Neutrophil (primary cell): ENCODE results near the gene CBFA2T2.

Source experiments
- H3K27ac ChIP-seq: fragments of 200-600 bp; sonication (generic); 2 replicates; pipeline ENCODE4 v1.5.1; 2016; ENCODE audit warnings: mild to moderate bottlenecking, moderate library complexity
- H3K27me3 ChIP-seq: fragments of 200-600 bp; sonication (generic); 2 replicates; pipeline ENCODE4 v1.6.0; 2016; ENCODE audit warnings: mild to moderate bottlenecking
- H3K36me3 ChIP-seq: fragments of 200-600 bp; sonication (generic); 2 replicates; pipeline ENCODE4 v1.5.1; 2017
- H3K4me1 ChIP-seq, 2 experiments: fragments of 200-600 bp in 1 of 2; sonication (generic) in 1 of 2; 1 replicate in 1 of 2; 2 replicates in 1 of 2; pipeline versions ENCODE4 v1.5.1 to v1.6.1; 2013 to 2016; ENCODE audit warnings: low read depth in 1 of 2, low read length in 1 of 2, mild to moderate bottlenecking in 1 of 2, moderate library complexity in 1 of 2; ENCODE audit not compliant: control insufficient read depth in 1 of 2, insufficient read depth in 1 of 2
- H3K4me3 ChIP-seq, 2 experiments: fragments of 200-600 bp in 1 of 2; sonication (generic) in 1 of 2; 1 replicate in 1 of 2; 2 replicates in 1 of 2; pipeline ENCODE4 v1.5.1; 2013 to 2016; ENCODE audit warnings: low read depth in 1 of 2, low read length in 1 of 2, mild to moderate bottlenecking in 1 of 2, moderate library complexity in 1 of 2
- H3K9me3 ChIP-seq: fragments of 200-600 bp; sonication (generic); 2 replicates; pipeline ENCODE4 v1.5.1; 2016
- TF ChIP-seq, protein P1 (sequence below): fragments of 200-600 bp; sonication (generic); IDR thresholded peaks from 2 replicates; pipeline ENCODE4 v1.5.1; 2016; ENCODE audit warnings: antibody characterized with exemption

The CBFA2T2 gene

GRCh38 chr20:33670715-33671499, 181.0 kb downstream of the CBFA2T2 start:
- Histone ChIP-seq H3K4me3 (no peak overlapping the region), H3K4me1 (peaks cover 36% of the 10 kb centered on the region in 2 experiments), H3K27ac (no peak overlapping the region), H3K9me3 (no peaks in the 10 kb centered on the region), H3K27me3 (no peaks in the 10 kb centered on the region), H3K36me3 (no peaks in the 10 kb centered on the region)
- TF ChIP-seq, protein P1, sequence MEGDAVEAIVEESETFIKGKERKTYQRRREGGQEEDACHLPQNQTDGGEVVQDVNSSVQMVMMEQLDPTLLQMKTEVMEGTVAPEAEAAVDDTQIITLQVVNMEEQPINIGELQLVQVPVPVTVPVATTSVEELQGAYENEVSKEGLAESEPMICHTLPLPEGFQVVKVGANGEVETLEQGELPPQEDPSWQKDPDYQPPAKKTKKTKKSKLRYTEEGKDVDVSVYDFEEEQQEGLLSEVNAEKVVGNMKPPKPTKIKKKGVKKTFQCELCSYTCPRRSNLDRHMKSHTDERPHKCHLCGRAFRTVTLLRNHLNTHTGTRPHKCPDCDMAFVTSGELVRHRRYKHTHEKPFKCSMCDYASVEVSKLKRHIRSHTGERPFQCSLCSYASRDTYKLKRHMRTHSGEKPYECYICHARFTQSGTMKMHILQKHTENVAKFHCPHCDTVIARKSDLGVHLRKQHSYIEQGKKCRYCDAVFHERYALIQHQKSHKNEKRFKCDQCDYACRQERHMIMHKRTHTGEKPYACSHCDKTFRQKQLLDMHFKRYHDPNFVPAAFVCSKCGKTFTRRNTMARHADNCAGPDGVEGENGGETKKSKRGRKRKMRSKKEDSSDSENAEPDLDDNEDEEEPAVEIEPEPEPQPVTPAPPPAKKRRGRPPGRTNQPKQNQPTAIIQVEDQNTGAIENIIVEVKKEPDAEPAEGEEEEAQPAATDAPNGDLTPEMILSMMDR, result no peak

DNA sequence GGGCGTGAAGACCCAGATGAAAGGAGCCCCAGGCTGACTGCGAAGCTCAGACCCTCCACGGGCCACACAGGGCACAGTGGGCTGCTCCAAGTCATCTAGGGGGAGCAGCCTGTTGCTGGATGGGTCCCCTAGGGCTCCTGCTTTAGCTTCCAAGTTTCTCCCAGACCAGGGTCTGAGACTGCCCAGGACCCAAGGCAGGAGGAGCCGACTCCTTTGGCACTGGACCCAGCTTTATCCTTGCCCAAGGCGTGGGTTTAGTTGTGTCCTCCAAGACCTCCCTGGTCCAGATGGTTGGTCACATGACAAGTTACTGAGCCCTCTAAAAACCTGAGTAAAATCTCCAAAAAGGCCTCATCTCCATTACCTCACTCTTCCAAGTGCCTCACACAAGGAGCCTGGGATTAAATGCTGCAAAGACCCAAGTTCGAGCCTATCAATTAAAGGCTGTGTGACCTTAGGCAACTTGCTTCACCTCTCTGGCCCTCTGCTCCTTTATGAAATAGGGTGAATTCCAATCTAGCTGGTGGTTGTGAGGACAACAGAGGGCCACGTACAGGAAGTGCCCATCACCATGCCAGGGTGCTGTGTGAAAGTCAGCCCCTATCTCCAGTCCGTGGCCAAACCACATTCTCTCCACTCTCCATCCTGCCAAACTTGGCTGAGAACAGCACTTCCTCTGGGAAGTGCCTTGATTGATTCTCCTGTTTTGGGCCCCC, 181.8 kb downstream of the CBFA2T2 start:
- H3K4me3 ChIP-seq, result no peak overlapping the region
- H3K36me3 ChIP-seq, result no peaks in the 10 kb centered on the region
- TF ChIP-seq, protein P1, result no peak
- H3K4me1 ChIP-seq, result peaks cover 28 to 29% of the 10 kb centered on the region in 2 experiments
- no peaks in the 10 kb centered on the region for H3K9me3 ChIP-seq
- no peaks in the 10 kb centered on the region for H3K27me3 ChIP-seq
- no peak overlapping the region for H3K27ac ChIP-seq

- Histone ChIP-seq H3K9me3 (no peaks in the 10 kb centered on the region), H3K27me3 (no peaks in the 10 kb centered on the region), H3K4me1 (peaks cover 20 to 22% of the 10 kb centered on the region in 2 experiments), H3K27ac (no peak overlapping the region), H3K36me3 (no peaks in the 10 kb centered on the region), H3K4me3 (no peak overlapping the region)
- TF ChIP-seq, protein P1, result no peak
These were observed 182.7 kb downstream of the CBFA2T2 start for GRCh38 chr20:33672426-33673113.

GRCh38 chr20:33673114-33673409, 183.2 kb downstream of the CBFA2T2 start:
- Histone ChIP-seq H3K4me1 (peaks cover 15 to 17% of the 10 kb centered on the region in 2 experiments), H3K27ac (no peak overlapping the region), H3K27me3 (no peaks in the 10 kb centered on the region), H3K36me3 (no peaks in the 10 kb centered on the region), H3K4me3 (no peak overlapping the region), H3K9me3 (no peaks in the 10 kb centered on the region)
- TF ChIP-seq, protein P1, result no peak

- Histone ChIP-seq H3K4me3 (peak overlapping the region; percentile 65 to 70), H3K27ac (peak overlapping the region; percentile 42), H3K27me3 (no peaks in the 10 kb centered on the region), H3K4me1 (peaks cover 11 to 14% of the 10 kb centered on the region in 2 experiments), H3K9me3 (no peaks in the 10 kb centered on the region), H3K36me3 (no peaks in the 10 kb centered on the region)
- TF ChIP-seq, protein P1, result no peak
These were observed 183.8 kb downstream of the CBFA2T2 start for GRCh38 chr20:33673410-33674293.
